Activated naive CD4-positive, alpha-beta T cell treated with Interleukin-2 at 50 U/mL for 16 hours (primary cell): Measurements from ENCODE around the gene SAMD11.

ENCODE experiments used
- DNase-seq: peaks from one replicate; pipeline ENCODE4 v3.0.0-alpha.2; 2020

The SAMD11 gene

GRCh38 chr1:905071-905749 is 18.5 kb upstream of the SAMD11 start:
- DNase-seq = no peak

GRCh38 chr1:905811-906599 is 17.7 kb upstream of the SAMD11 start:
- DNase-seq = no peak

GRCh38 chr1:906600-907420 is 16.9 kb upstream of the SAMD11 start:
- DNase-seq = no peak

- no peak for DNase-seq
These were observed 15.9 kb upstream of the SAMD11 start for GRCh38 chr1:907611-908451.

- no peak for DNase-seq
These were observed 15.1 kb upstream of the SAMD11 start for GRCh38 chr1:908661-909060.

GRCh38 chr1:909861-910310 is 13.8 kb upstream of the SAMD11 start:
- DNase-seq = no peak

GRCh38 chr1:910311-910880 is 13.3 kb upstream of the SAMD11 start:
- DNase-seq = peak; percentile 1

GRCh38 chr1:910881-911721 is 12.6 kb upstream of the SAMD11 start:
- peak; percentile 2 for DNase-seq

GRCh38 chr1:911875-912739 is 11.6 kb upstream of the SAMD11 start:
- DNase-seq = peak; percentile 1

- DNase-seq = peak; percentile 1
These were observed 10.9 kb upstream of the SAMD11 start for GRCh38 chr1:912740-913301.

GRCh38 chr1:913491-914130 is 10.1 kb upstream of the SAMD11 start:
- no peak for DNase-seq

GRCh38 chr1:914131-914890 is 9.4 kb upstream of the SAMD11 start:
- no peak for DNase-seq

- DNase-seq = no peak
These were observed 8.8 kb upstream of the SAMD11 start for GRCh38 chr1:914891-915280.

- no peak for DNase-seq
These were observed 8.2 kb upstream of the SAMD11 start for GRCh38 chr1:915295-916172.

- DNase-seq = no peak
These were observed 7.3 kb upstream of the SAMD11 start for GRCh38 chr1:916173-917075.

GRCh38 chr1:917076-917459 is 6.7 kb upstream of the SAMD11 start:
- no peak for DNase-seq
